ENCODE results near the gene PRR20A.
"Not testable (repeated sequence)": the region's sequence is repeated elsewhere in the genome, so short reads cannot be mapped to it uniquely, and the experiment has no call there.

Gene PRR20A

DNA sequence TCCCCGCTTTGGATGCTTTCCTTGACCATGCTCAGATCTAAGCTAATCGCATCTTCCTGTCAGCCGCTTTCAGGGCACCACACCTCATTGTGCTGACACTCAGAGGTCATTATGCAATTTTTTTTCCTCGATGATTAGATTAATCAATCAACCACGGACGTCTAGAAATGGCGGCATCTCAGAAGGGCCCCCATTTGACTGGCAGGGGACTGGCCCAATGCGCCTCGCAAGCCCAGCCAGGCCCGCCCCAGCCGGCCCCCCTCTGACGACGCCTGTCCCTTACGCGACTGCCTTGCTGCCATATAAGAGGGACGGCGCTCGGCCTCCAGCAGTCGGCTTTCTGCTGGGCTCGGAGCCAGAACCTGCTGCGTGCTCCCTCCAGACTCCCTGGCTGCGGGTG is 19.6 kb downstream of the PRR20A start, which contains the start of gene PRR20D:
Gene PRR20D (plus strand): TSS at position 301 of the 400 bp plus-strand sequence. CDS start 387 bp downstream, outside the sequence.
- in situ Hi-C loops (cut with MboI; ENCODE audit: low pct_unique_long_range_greater_than_20kb, low sequenced_read_pairs, unreplicated experiment); DNase-seq (ENCODE audit: low spot score): not testable (repeated sequence)

DNA sequence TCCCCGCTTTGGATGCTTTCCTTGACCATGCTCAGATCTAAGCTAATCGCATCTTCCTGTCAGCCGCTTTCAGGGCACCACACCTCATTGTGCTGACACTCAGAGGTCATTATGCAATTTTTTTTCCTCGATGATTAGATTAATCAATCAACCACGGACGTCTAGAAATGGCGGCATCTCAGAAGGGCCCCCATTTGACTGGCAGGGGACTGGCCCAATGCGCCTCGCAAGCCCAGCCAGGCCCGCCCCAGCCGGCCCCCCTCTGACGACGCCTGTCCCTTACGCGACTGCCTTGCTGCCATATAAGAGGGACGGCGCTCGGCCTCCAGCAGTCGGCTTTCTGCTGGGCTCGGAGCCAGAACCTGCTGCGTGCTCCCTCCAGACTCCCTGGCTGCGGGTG is 26.2 kb downstream of the PRR20A start, which contains the start of gene PRR20E:
Gene PRR20E (plus strand): TSS at position 301 of the 400 bp plus-strand sequence. CDS start 387 bp downstream, outside the sequence.
- DNase-seq (ENCODE audit: low spot score); in situ Hi-C loops (cut with MboI; ENCODE audit: low pct_unique_long_range_greater_than_20kb, low sequenced_read_pairs, unreplicated experiment): not testable (repeated sequence)

DNA sequence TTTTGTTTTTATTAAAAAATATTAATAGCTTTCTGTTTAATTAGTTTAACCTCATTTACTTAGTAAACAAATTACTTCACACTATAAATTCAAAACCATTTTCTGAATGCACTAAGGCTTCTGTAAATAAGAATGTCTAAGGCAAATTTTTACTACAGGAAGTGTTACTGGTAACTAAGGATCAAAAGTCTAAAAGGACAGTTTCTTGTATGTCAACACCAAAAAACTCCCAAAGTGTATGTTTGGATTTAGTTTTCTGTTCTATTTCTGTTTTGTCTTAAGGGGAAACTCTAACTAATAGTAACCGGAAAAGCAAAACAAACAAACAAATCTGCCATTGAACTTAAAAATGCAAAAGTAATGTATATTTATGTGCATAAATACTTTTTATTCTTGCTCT is 50.9 kb downstream of the PRR20A start:
- TF ChIP-seq, protein P1, sequence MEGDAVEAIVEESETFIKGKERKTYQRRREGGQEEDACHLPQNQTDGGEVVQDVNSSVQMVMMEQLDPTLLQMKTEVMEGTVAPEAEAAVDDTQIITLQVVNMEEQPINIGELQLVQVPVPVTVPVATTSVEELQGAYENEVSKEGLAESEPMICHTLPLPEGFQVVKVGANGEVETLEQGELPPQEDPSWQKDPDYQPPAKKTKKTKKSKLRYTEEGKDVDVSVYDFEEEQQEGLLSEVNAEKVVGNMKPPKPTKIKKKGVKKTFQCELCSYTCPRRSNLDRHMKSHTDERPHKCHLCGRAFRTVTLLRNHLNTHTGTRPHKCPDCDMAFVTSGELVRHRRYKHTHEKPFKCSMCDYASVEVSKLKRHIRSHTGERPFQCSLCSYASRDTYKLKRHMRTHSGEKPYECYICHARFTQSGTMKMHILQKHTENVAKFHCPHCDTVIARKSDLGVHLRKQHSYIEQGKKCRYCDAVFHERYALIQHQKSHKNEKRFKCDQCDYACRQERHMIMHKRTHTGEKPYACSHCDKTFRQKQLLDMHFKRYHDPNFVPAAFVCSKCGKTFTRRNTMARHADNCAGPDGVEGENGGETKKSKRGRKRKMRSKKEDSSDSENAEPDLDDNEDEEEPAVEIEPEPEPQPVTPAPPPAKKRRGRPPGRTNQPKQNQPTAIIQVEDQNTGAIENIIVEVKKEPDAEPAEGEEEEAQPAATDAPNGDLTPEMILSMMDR (IDR thresholded peaks at IDR 0.05; ENCODE audit: extremely low read depth, insufficient read depth, missing control alignments) = no peak
- in situ Hi-C loops (cut with MboI; ENCODE audit: low pct_unique_long_range_greater_than_20kb, low sequenced_read_pairs, unreplicated experiment) = no loop called here
- no peak for DNase-seq (ENCODE audit: low spot score)
